HG03108 (cell line): ENCODE measurements around the gene PLEK.
A peak's percentile ranks its signal among the peaks of the same experiment; 100 is the strongest.

ENCODE experiments used
- ATAC-seq: cut with Tn5 transposase; IDR thresholded peaks from one replicate; pipeline ENCODE4 v1.9.1; 2021; ENCODE audit warnings: moderate library complexity; ENCODE audit not compliant: unreplicated experiment

The PLEK gene

DNA sequence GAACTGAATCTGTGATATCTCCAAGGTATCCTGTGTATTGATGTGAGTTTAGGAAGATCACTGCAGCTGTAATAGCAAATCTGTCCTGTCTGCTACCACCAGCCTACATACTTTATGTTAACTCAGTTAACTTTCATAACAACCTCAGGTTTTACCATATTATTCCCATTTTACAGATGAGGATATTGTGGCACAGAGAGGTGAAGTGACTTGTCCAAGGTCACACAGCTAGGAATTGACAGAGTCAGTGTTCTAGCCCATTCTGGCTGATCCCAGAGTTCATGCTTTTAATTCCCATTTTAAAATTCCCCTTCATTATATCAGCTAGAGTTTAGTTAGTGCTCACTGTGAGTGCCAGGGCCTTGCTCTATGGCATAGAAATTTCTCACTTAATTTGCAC, 49.4 kb downstream of the PLEK start:
- ATAC-seq, result no peak

DNA sequence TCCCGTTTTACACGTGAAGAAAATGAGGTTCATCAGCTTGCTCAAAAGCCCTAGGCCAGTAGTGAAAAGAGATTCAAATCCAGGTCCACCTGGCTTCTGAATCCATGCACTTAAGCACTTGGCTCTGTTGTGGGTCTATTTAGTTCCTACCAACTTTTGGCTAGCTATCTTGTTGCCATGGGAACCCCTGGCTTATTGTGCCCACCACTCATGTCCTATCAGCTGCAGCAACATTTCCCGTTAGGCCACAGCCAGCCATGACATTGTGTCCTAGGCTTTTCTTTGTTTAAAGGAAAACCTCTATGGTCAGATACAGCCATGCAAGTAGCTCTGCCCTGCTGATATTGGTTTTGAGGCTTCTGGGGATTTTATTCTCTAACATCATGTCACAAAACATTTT, 49.8 kb downstream of the PLEK start:
- no peak for ATAC-seq

DNA sequence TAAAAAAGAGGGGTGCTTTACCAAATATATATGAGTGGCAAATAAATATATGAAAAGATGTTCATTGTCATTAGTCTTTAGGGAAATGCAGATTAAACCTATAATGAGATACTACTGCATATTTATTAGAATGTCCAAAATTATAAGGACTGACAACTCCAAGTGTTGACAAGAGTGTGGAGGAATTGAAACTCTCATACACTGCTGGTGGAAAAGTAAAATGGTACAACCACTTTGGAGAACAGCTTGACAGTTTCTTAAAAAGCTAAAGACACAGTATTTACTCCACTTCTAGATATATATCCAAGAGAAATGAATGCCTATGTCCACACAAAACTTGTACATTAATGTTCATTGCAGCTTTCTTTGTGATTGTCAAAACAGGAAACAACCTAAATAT, 50.4 kb downstream of the PLEK start:
- no peak for ATAC-seq

DNA sequence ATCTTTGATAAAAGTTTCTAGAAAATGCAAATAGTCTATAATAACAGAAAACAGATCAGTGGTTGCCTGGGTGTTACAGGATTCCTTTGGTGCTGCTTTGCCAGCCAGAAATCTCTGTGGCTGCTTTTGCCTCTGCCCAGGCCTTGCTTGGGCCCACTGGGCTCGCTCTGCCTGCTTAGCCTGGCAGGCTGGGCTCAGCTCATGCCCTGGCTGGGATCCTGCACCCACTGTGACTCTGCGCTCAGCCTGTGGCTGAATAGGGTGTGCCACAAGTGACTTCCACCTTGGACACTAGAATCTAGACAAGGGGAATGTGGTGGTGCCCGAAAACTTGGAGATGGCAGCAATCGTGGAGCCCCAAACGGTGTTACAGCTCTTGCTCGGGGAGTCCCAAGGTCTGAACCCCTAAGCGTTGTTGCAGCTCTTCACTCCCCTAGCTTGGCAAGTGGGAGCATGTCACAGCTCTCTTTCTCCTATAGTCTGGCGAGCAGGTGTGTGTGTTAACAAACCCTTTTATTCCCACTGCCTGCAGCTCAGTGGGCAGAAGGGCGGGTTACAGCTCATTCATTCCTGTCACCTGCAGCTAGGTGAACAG, 51.1 kb downstream of the PLEK start:
- no peak for ATAC-seq

DNA sequence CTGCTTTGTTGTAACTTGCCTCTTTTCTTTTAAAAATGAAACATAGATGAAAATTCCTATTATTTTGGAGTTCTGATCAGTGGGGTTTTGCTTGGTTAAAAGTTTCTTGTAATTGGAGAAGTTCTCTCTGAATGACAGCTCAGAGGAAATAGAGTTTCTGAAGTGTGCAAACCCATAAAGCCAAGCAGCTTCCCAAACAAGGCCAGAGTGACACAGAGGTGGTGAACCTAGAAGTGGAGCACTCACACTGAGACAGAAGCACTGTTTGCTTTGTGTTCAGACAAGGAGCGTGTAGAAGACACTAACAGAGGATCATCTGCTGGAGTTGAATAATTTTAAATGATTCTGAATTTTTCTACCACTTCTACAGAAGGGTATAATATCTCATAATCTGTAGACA, 52.8 kb downstream of the PLEK start:
- ATAC-seq, result no peak

DNA sequence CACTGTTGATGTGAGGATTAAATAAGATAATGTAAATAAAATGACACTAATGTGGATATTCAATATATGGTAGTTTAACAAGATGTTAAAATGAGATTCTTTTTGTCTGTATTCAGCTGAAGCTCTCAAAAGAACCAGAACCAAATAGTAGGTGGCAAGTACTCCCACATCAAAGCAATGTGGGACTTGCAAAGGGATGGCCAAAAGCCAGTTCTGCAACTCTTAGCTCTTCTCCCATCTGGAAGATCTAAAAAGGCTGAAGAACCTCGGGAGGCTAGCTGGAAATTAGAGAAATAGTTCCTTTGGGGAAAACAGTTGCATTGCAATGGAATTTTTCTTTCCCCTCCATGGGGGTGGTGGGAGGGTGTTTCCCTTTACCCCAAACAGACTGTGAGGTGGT, 53.3 kb downstream of the PLEK start:
- ATAC-seq, result no peak

DNA sequence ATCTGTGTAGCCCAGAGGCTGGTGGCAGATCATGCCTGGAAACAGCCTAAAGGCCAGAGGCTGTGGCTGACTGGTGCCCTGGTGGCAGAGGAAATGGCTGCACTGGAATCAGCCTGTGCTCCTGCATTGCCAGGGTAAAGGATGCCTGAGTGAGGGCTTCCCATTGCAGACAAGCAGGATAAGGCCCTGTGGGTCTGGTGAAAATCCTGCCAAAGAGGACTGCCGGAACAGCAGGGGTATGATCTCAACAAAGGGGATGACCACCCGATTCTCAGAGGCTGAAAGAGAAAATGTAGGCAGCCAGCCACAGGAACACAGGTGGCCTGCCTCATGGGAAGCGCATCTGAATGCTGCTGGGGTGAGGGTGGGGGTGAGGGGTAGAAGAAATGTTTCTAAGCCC, 53.8 kb downstream of the PLEK start:
- no peak for ATAC-seq

DNA sequence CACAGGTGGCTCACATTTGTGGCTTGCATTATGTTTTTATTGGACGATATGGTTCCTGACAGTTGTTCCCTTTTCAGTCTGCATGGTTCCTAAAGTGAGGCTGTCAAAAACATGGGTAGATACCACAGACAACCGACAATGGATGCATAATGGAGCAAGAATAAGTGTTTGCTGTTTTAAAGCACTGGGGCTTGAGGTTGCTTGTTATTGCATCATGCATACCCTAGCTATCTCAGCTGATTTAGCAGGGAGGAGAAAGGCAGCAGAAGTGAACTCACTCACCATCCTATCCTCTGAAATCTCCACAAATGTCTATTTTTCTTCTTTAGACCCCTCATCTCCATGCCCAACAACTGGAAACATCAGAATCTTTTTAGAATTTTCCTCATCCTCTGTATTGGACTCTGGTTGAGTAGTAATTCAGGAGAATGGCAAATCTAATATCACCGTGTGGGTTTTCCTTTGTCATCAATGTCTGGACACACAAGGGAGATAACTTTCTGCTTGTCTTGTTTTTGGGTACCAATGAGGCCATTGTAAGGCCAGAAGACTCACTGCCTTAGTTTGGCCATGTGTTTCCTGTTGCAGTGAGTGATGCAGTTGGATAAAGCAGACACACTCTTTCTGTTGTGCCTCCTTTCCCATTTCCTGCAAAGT, 55.3 kb downstream of the PLEK start:
- ATAC-seq, result no peak

DNA sequence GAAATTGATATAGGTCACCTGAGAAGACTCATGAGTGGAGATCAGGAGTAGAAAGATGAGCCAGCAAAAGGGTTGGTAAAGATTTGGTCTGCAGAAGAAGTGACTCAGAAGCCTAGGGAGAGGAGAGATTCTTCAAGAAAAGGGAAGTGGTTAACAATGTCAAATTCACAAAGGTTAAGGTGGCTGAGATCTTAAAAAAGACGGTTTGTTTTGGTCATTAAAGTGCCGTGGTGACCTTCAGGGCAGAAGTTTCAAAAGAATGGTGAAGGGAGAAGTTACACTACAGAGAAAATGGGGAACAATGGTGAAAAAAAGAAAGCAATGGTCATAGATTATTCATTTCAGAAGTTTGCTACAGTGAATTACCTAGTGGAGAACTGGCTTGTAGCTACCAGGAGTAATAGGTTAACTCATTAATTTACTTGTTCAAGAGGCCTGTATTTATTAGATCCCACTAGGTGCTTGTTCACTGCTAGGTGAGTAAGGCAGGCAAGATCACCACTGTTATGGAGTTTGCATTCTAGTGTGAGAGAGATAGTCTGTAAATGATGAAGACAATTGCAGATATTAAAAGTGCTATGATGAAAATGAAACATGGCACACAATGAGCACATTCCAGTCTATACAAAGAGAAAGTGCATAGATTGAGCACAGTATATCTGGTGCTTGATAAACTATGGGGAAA, 59.0 kb downstream of the PLEK start:
- peak; percentile 77 for ATAC-seq

DNA sequence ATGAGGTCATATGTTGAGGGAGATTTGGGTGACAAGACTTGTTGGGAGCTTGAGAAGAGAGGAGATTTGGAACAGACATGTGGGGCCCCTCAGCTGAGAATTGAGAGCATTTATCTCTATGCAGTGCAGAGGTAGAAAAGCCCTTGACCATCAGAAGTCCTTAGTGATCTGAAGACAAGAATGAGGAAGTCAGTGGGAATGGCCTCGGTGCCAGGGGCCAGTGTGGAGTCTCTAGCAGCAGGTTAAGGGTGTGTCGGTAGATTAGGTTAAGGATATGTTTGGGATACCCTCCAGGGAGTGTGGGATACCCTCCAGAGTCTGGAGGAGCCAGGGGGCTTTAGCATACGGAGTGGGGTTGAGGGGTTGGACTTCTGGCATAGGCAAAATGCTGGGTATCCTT, 60.4 kb downstream of the PLEK start:
- ATAC-seq, result no peak

DNA sequence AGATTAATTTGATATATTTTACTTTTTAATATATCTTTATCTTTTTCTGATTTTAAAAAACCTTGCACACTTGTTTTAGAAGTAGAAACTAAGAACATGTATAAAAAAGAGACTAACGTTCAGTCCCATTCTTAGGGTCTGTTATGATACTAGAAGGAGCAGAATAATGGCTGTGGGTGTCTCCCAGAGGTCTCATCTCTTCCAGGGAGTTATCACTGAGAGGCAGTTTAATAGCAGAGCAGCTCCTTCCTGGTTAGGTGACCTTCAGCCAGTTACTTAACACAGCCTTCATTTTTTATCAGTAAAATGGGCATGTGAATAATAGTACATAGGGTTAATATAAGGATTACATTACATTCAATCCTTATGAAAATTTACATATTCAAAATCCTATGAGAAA, 61.4 kb downstream of the PLEK start:
- ATAC-seq, result no peak

DNA sequence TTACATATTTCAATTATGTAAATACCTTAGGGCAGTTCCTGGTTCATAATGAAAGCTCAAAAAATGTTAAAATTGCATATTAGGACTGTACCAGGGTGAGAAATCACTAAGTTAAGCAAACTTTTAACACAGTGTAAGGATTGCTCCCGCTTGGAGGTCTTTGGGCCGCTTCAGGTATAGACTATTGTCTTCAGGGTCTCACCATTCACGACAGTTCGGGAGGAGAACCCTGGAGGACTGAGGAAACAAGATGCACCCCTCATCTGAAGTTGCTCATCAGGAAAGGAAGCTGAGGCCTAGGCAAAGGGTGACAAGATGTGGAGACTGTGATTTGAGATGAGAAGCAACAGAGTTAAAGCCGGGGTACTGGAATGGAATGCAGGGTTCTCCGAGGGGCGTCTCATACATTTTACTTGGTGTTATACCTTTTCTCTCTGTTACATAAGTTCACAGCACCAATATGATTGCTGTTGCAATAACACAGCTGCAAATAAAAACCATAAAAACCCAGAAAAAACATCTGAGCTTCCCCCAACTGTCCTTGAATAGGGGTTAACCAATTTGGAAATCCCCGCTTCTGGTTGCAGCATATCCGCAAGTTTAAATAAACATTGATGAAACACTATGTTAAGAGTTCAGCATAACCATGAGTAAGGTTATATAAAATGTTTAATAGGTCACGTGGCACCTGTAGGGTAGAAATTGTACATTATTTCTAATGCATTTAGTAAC, 61.9 kb downstream of the PLEK start:
- peak; percentile 29 for ATAC-seq

DNA sequence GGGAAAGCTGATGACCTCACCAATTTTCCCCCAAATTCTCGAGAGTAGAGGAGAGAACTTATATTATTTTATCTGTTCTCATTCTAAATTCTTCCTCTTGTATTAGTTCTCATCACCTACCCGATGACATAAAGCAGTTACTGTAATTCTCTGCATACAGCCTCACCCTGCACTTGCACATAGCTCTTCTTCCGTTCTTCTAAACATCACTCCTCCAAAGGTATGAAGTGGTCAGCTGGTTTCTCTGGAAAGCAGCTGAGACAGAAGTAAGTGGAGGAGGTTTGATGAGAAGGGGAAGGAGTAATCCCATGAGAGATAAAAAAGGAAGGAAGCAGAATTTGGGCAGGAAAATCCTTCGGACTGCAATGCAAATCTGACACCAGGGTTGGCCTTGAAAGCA, 63.0 kb downstream of the PLEK start:
- no peak for ATAC-seq

DNA sequence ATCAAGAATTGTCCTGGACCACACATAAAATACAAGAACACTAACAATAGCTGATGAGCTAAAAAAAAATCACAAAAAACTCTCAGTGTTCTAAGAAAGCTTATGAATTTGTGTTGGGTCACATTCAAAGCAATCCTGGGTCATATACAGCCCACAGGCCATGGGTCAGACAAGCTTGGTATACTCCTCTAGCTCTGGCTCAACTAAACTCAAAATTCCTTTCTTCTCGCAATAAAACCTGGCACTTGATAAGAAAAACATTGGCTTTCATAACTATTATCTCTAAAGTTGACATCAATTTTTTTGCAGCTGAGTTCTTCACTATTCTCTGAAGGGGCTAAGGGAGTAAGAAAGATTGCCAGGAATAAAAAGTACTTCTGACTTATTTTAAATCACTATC, 63.7 kb downstream of the PLEK start:
- ATAC-seq, result no peak

DNA sequence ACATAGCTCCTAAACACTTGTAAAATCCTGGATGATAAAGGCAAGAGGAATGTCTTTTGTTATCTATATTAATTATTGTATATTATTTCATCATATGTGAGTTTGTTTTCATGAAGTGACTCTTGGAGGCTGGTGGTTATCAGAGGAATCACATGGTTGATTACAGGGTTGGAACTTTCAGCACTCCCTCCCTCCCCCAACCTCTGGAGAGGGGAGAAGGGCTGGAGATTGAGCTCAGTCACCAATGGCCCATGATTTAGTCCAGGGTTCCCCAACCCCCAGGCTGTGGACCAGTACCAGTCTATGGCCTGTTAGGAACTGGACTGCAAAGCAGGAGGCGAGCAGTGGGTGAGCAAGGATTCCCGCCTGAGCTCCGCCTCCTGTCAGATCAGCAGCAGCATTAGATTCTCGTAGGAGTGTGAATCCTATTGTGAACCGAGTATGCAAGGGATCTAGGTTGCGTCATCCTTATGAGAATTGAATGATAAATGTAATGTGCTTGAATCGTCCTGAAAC, 64.3 kb downstream of the PLEK start:
- ATAC-seq, result no peak

DNA sequence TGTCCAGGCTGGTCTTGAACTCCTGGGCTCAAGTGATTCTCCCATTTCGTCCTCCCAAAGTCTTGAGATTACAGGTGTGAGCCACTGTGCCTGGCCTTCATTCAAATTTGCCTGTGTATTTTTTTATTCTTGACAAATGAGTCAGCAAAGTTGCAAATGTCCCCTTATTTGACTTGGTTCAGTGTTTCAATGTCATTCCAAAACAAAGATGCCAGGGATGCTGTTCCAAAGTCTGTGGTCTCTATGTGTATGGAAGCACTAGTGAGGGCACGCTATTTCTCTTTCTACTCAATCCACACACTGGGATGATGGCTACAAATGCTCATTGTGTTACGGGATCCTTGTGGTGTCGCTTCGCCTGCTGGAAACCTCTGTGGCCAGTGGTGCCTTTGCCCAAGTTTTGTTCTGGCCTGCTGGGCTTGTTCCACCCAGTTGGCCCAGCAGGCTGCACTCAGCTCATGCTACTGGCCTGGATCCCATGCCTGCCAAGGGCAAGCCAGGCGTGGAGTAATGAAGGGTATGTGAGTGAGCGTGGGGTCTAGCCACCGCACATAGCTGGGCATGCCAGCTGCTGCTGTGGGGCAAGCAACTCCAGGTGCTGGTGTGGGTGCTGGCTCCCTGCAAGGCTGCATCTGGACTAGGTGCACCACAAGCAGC, 66.4 kb downstream of the PLEK start:
- no peak for ATAC-seq

DNA sequence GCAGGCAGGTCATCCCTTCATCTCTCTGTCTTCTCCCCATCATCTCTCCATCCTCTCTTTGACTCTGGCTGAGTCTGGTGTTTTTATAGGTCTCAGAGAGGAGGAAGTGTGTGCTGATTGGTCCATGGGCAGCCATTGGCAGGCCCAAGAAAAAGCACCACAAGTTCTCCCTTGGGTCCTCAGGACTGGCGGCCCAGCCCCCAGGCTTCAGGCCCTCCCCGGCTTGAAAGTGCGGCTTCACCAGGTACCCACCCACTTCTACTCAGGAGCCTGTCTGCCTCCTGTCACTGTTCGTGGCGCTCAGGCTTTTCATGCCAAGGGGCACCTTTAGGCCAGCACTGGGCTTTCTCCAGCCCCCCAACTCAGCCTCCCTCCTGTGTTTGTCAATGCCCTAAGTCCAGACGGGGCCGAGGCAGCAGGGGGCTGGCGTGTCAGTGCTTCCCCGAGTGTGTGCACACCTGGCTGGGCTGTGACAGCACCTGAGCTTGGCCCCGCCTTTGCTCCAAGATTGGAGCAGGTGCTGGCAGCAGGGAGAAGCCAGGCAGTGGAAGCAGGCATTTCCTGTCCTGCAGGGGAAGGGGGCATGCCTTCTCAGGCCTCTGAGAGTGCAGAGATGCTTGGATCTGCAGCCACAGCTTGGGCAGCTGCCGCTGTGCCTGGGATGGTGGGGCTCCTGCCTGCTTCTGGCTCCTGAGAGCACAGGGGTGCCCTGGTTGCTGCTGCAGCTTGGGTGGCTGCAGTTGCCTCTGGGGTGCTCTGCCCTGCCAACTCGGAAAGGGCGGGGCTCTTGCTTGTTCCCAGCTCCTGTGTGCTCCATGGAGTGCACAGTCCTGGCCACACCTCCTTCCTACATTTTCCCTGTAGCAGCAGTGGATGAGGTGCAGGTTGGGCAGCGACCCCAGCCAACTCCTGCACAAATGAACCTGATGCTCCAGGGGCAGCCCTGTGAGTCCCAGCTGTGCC, 67.9 kb downstream of the PLEK start:
- no peak for ATAC-seq

DNA sequence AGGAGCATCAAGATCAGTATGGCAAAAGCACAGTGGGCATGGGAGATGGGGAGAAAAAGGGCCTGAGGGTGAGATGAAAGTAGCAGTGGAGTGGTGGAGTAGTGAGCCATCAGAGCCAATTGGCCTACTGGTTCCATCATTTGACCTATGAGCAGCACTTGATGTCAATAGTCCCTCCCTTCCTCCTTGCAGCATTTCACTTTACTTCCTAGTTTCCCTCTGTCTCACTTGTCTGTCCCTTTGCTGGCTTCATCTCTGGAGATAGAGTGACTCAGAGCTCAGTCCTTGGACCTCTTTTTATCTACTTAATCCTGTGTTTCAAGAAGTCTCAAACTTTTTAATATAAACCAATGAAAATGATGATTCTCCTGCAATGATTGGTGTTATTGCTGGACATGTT, 69.9 kb downstream of the PLEK start:
- ATAC-seq, result no peak

DNA sequence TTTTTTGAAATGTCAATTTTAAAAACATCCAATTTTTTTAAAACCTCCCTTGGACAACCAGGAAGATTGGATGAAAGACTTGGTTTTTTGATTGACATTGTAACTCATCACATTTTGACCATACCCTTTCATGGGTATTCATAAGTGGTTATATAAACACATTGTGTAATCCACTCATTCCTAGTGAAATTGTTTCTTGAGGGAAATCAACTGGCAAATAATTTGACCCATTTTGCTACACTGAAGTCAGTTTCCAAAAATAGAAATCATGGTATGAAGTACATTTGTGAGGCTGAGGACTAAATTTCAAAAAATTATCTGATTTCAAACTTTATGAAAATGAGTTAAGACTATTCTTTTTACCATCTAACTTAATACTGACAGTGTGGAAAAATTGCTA, 70.5 kb downstream of the PLEK start:
- no peak for ATAC-seq

DNA sequence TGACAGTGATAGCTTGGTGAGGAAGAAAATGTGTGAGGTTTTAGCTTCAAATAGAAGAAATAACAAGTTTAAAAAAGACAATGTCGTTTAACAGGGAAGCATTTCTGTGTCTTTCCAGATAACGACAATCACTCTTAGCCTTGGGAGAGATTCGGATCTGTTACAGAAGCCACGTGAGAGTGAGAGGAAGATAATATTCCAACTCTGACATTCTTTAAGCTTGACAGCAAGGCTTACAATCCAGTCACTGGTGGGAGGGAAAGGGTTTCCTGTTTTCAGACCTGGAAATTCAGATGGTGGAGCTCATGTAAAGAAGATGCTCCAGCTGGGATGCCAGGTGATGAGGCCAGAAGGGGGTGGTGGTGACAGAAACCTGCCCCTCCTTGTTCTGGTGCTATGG, 71.2 kb downstream of the PLEK start:
- no peak for ATAC-seq
